Hepatocyte (in vitro differentiated cells): ENCODE data around the gene VMP1. TPM values are rescaled to one million over a fixed set of nuclear protein-coding genes. Genes with fewer than 3 reads are reported as not detected.

Experiments
- DNase-seq: peaks from one replicate; pipeline ENCODE4 v3.0.0-alpha.2; 2016; ENCODE audit warnings: low spot score
- H2AFZ ChIP-seq: fragments of 200-600 bp; sonication (generic); 2 replicates; pipeline ENCODE4 v1.6.0; 2016; ENCODE audit warnings: antibody characterized with exemption, mild to moderate bottlenecking
- H3K27ac ChIP-seq: fragments of 200-600 bp; sonication (generic); 2 replicates; pipeline ENCODE4 v1.5.1; 2016; ENCODE audit warnings: mild to moderate bottlenecking
- H3K27me3 ChIP-seq: fragments of 200-600 bp; sonication (generic); 2 replicates; pipeline ENCODE4 v1.6.1; 2016
- H3K36me3 ChIP-seq: fragments of 200-600 bp; sonication (generic); replicated peaks from 2 replicates; pipeline ENCODE4 v1.5.1; 2016; ENCODE audit warnings: low read depth; ENCODE audit not compliant: insufficient read depth
- H3K4me1 ChIP-seq: fragments of 200-600 bp; sonication (generic); 2 replicates; pipeline ENCODE4 v1.5.1; 2016; ENCODE audit warnings: mild to moderate bottlenecking, moderate library complexity; ENCODE audit not compliant: insufficient read depth
- H3K4me2 ChIP-seq: fragments of 200-600 bp; sonication (generic); 2 replicates; pipeline ENCODE4 v1.6.0; 2016
- H3K4me3 ChIP-seq: fragments of 200-600 bp; sonication (generic); 2 replicates; pipeline ENCODE4 v1.5.1; 2016; ENCODE audit warnings: mild to moderate bottlenecking
- H3K79me2 ChIP-seq: fragments of 200-600 bp; sonication (generic); 2 replicates; pipeline ENCODE4 v1.6.0; 2017; ENCODE audit warnings: mild to moderate bottlenecking
- H3K9me2 ChIP-seq: fragments of 200-600 bp; sonication (generic); replicated peaks from 2 replicates; pipeline ENCODE4 v1.6.0; 2017; ENCODE audit warnings: mild to moderate bottlenecking; ENCODE audit not compliant: insufficient read depth
- H3K9me3 ChIP-seq: fragments of 200-600 bp; sonication (generic); 2 replicates; pipeline ENCODE4 v1.5.1; 2016; ENCODE audit warnings: low read depth, mild to moderate bottlenecking
- H4K20me1 ChIP-seq: fragments of 200-600 bp; sonication (generic); 2 replicates; pipeline ENCODE4 v1.6.0; 2016; ENCODE audit warnings: mild to moderate bottlenecking; ENCODE audit not compliant: insufficient read depth, poor library complexity, severe bottlenecking
- EZH2 ChIP-seq: fragments of 200-600 bp; sonication (generic); IDR thresholded peaks from 2 replicates; pipeline ENCODE4 v1.6.1; 2016; ENCODE audit warnings: antibody characterized with exemption, mild to moderate bottlenecking, borderline replicate concordance
- EZH2phosphoT487 ChIP-seq: fragments of 200-600 bp; sonication (generic); IDR thresholded peaks from one replicate; pipeline ENCODE4 v1.6.1; 2018; ENCODE audit warnings: antibody characterized with exemption, mild to moderate bottlenecking, low read depth, moderate library complexity; ENCODE audit not compliant: unreplicated experiment, severe bottlenecking
- WGBS: methylation state at CpG from one replicate; pipeline ENCODE4 v1.1.6; 2016; ENCODE audit warnings: low lambda C conversion rate; ENCODE audit errors: missing lambda C conversion rate; 5-methylcytosine and 5-hydroxymethylcytosine counted together
- polyA plus RNA-seq: library from polyadenylated mRNA; unstranded; fragments of >200 nt; fragmentation: Nextera tagmentation; extraction: Ambion mirVana; gene quantifications from 2 replicates; pipeline ENCODE4 v1.2.1, GENCODE V29; 2016
- total RNA-seq: library from RNA; depleted of rRNA; stranded (reverse); fragments of >200 nt; gene quantifications from 2 replicates; pipeline ENCODE4 v1.2.3, GENCODE V29; 2014
- TF ChIP-seq, protein P1 (sequence below): fragments of 200-600 bp; sonication (generic); IDR thresholded peaks from 2 replicates; pipeline ENCODE4 v1.5.1; 2016; ENCODE audit warnings: antibody characterized with exemption, mild to moderate bottlenecking; ENCODE audit not compliant: poor library complexity

Gene VMP1
- total and polyA plus RNA-seq, 2 experiments from 2014 or later, result 139 to 479 TPM

DNA sequence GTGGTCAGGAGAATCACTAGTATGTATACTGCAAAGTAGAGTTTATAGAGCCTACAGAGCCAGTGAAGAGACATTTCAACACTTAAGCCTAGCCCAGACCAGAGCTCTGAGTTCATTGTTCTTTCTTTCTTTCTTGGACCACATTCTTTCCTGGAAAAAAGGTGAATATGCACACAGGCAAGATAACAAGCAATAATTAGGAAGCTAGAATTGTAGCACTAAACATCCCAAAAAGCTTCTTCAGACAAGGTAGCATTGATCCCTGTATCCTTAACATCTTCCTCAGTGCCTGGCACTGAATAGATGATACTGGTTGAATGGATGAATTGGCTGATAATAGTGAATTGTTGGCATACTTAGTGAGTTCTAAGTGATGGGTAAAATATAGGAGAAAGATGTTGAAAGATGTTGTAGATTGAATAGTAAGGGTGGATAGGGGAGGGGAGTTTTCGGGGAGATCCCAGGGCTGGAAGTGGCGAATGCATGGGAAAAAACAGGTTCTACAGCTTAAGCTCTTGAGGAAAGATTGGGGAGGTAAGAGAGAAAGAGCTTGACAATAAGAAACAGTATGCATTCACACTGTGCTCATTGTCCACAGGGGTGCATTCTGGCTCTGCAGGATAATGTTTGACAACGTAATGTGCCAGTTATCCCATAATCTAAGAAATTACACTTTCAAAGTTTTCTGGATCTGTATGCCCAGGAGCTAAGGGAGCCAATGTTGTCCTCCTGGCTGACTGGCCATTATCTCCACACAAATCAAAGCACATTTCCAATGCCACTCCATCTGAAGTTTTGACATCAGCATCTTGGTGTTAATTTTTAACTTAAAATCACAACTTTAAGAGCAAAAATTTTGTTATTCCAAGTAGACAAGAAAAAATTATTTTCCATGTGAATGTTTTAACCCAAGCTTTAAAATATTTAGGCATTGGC, 149.7 kb downstream of the VMP1 start:
- Histone ChIP-seq H3K4me3 (no peak overlapping the region), H4K20me1 (no peaks in the 10 kb centered on the region), H3K9me3 (no peaks in the 10 kb centered on the region), H3K27ac (peak overlapping the region; percentile 77), H3K27me3 (no peaks in the 10 kb centered on the region), H3K36me3 (no peaks in the 10 kb centered on the region), H2AFZ (no peak overlapping the region), H3K4me2 (no peak overlapping the region), H3K79me2 (no peaks in the 10 kb centered on the region), H3K4me1 (peaks cover 15% of the 10 kb centered on the region), H3K9me2 (no peaks in the 10 kb centered on the region)
- TF ChIP-seq, protein P1, sequence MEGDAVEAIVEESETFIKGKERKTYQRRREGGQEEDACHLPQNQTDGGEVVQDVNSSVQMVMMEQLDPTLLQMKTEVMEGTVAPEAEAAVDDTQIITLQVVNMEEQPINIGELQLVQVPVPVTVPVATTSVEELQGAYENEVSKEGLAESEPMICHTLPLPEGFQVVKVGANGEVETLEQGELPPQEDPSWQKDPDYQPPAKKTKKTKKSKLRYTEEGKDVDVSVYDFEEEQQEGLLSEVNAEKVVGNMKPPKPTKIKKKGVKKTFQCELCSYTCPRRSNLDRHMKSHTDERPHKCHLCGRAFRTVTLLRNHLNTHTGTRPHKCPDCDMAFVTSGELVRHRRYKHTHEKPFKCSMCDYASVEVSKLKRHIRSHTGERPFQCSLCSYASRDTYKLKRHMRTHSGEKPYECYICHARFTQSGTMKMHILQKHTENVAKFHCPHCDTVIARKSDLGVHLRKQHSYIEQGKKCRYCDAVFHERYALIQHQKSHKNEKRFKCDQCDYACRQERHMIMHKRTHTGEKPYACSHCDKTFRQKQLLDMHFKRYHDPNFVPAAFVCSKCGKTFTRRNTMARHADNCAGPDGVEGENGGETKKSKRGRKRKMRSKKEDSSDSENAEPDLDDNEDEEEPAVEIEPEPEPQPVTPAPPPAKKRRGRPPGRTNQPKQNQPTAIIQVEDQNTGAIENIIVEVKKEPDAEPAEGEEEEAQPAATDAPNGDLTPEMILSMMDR, result no peak
- TF ChIP-seq EZH2 (no peak), EZH2phosphoT487 (no peak)
- WGBS, result 66% methylated on average over 3 of the region's 3 CpGs
- DNase-seq, result no peak

DNA sequence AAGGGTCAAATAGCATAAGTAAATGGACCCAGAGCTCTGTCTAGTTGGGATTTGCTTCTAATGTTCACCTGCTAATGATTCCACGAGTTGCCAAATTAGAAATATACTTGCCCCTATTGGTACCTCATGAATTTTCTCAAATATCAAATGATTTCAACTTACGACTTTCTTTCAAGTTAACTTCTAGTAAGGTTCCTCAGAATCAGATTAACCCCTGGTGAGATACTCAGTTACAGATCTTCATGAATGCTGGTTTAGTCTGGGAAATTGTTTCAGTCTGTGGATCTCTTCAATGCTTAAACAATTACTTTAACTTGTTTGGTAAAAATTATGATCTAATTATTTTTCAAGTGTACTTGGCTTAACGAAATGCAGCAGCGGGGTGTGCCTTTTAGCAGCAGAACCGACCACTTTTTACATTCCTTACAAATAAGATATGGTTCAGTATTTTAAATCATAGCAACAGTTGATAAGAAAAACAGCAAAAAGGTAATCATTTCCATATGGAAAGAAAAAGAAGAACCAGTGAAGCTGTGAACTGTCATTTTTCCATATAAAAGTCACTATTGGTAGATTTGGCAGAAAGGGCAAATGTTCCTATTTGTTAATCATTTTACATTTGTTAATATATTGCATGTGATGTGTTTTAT, 150.8 kb downstream of the VMP1 start:
- peaks cover 4% of the 10 kb centered on the region for H3K4me1 ChIP-seq
- TF ChIP-seq, protein P1, result no peak
- no peak for TF ChIP-seq EZH2
- no peaks in the 10 kb centered on the region for H3K9me3 ChIP-seq
- H3K9me2 ChIP-seq, result no peaks in the 10 kb centered on the region
- H2AFZ ChIP-seq, result no peak overlapping the region
- H3K4me3 ChIP-seq, result no peak overlapping the region
- no peak for DNase-seq
- 68% methylated on average over 5 of the region's 5 CpGs for WGBS
- H3K27ac ChIP-seq, result no peak overlapping the region
- no peaks in the 10 kb centered on the region for H4K20me1 ChIP-seq
- no peak overlapping the region for H3K4me2 ChIP-seq
- H3K79me2 ChIP-seq, result no peaks in the 10 kb centered on the region
- no peaks in the 10 kb centered on the region for H3K36me3 ChIP-seq
- no peaks in the 10 kb centered on the region for H3K27me3 ChIP-seq

DNA sequence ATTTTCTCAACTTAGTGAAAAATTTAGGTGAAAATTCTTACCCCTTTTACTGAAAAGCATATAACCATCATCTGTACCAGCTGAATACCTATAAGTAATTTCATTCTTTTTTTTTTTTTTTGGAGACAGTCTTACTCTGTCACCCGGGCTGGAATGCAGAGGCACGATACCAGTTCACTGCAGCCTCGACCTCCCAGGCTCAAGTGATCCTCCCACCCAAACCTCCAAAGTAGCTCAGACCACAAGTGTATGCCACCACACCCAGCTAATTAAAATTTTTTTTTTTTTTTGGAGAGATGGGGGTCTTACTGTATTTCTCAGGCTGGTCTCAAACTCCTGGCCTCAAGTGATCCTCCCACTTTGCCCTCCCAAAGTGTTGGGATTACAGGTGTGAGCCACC, 151.5 kb downstream of the VMP1 start:
- Histone ChIP-seq H3K27ac (no peak overlapping the region), H3K4me1 (peaks cover 4% of the 10 kb centered on the region), H3K4me3 (no peak overlapping the region), H2AFZ (no peak overlapping the region), H3K4me2 (no peak overlapping the region), H3K9me3 (no peaks in the 10 kb centered on the region), H3K9me2 (no peaks in the 10 kb centered on the region), H3K27me3 (no peaks in the 10 kb centered on the region), H3K36me3 (no peaks in the 10 kb centered on the region), H4K20me1 (no peaks in the 10 kb centered on the region), H3K79me2 (no peaks in the 10 kb centered on the region)
- no peak for TF ChIP-seq EZH2phosphoT487
- 79% methylated on average over 3 of the region's 3 CpGs for WGBS
- no peak for DNase-seq

DNA sequence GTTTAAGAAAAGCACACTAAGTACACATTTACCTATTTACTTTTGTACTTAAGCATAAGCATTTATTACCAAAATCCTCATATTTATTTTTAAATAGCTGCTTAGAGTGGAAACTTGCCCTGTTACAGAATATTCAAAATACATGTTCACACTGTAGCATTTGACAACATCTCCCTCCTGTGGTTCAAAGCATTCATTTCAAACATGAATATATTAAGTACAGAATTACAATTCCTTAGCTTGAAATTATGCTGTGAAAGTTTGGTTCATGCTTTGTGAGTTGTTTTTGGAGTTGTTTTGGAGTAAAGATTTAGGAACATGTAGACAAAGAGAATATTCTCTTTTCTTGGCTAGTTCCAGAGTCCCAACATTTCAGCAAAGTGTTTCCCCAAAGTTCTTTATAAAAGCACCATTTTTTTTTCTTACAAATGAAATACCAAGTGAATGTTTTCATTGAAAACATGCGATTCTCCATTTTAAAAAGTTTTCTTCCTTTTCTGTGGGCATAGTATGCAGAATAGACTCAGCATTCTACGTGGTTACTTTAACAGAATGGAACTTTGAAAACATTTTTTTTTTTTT, 152.1 kb downstream of the VMP1 start:
- no peak for DNase-seq
- Histone ChIP-seq H4K20me1 (no peaks in the 10 kb centered on the region), H3K4me2 (no peak overlapping the region), H3K9me2 (no peaks in the 10 kb centered on the region), H3K27me3 (no peaks in the 10 kb centered on the region), H2AFZ (no peak overlapping the region), H3K4me1 (peaks cover 4% of the 10 kb centered on the region), H3K27ac (no peak overlapping the region), H3K79me2 (no peaks in the 10 kb centered on the region), H3K4me3 (no peak overlapping the region), H3K36me3 (no peaks in the 10 kb centered on the region), H3K9me3 (no peaks in the 10 kb centered on the region)
- TF ChIP-seq EZH2phosphoT487 (no peak), EZH2 (no peak)
- TF ChIP-seq, protein P1, result peak; percentile 68
- WGBS, result 90% methylated on average over 2 of the region's 2 CpGs
